ENCODE data around the gene SBF2.
"Not testable (repeated sequence)": the region's sequence is repeated elsewhere in the genome, so short reads cannot be mapped to it uniquely, and the experiment has no call there.

DNA sequence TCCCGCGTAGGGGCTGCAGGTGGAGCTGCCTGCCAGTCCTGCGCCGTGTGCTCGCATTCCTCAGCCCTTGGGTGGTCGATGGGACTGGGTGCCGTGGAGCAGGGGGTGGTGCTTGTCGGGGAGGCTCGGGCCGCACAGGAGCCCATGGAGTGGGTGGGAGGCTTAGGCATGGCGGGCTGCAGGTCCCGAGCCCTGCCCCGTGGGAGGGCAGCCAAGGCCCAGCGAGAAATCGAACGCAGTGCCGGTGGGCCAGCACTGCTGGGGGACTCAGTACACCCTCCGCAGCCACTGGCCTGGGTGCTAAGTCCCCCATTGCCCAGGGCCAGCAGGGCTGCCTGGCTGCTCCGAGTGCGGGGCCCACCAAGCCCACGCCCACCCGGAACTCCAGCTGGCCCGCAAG, 160.8 kb downstream of the SBF2 start:
- not testable (repeated sequence) for TF ChIP-seq CTCF, POLR2AphosphoS5, POLR2A (IDR thresholded peaks at IDR 0.05)

Data from gastroesophageal sphincter (tissue), 3 donors.